ENCODE measurements around the gene CALR.
A peak's percentile ranks its signal among the peaks of the same experiment; 100 is the strongest.
"Not testable (repeated sequence)": the region's sequence is repeated elsewhere in the genome, so short reads cannot be mapped to it uniquely, and the experiment has no call there.

CALR gene

DNA sequence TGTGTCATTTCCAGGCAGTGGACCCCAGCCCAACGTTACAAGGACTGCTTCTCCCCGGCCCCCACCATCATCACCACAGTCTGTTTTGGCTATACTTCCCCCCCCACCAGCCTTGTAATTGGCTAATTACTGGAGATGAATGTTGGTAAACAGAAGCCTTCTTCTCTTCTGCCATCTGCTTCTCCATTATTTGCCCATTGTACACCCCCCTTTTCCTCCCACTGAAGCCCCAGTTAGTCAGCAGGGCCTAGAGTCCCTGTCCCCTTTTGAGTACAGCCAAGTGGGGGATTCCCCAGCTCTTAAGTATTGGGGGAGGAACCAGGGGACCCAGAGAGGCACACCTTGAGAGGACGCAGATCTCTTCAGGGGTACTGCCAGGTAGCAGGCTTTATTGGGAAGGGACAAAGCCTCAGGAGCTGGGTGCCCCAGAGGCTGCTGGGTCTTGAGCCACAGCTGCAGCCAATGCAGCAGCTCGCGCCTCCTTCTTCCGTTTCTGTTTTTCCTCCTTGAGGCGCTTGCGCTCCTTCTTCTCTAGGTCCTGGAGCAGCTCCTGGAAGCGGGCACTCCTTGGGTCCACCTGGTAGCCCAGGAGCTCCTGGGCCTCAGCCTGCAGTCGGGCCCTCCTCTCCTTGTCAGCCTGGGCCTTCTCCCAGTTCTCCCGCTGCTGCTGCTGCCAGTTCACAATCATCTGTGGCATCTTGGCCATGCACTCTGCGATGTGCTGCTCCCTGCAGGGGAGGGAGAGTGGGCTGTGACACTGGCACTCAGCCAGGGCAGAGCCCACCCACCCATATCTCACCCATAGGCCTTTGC is 15.6 kb downstream of the CALR start:
- no peak for DNase-seq

DNA sequence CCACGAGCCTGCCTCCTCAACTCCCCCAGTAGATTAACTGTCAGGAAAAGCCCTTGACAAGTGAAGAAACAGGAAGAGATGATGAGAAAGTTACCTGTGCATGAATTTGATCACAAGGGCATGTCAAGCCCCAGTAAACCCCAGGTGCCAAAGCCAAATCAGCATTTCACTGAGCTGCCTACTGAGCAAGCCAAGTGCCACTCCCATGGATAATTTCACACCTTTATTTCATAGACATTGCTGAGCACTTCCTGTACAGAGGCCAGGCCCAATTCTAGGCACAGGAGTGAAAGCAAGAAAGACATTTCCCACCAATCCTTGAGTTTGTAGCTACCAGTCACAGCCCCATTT is 16.2 kb downstream of the CALR start:
- no peak for DNase-seq

DNA sequence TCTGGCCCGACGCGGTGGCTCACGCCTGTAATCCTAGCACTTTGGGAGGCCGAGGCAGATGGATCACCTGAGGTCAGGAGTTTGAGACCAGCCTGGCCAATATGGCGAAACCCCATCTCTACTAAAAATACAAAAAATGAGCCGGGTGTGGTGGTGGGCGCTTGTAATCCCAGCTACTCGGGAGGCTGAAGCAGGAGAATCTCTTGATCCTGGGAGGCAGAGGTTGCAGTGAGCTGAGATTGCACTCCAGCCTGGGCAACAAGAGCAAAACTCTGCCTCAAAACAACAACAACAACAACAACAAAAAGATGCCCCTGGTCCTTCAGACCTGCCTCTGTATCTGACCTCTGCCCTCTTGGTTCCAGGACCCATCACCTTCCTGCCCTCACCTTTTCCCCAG is 17.2 kb downstream of the CALR start:
- DNase-seq = not testable (repeated sequence)

DNA sequence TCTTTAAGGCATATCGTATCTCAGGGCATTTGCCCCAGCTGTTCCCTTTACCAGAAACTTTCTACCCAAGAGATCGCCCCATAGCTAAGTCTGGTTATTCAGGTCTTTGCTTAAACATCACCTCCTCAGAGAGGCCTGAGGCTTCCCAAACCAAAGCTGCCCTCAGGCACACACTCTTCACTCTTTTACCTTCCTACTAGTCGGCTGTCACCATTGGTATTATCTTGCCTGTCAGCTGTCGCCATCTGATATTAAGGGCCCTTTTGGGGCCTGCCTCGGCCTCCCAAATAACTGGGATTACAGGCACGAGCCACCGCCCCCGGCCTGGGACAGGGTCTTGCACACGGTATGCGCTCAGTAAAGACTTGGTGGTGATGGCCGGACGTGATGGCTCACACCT is 17.6 kb downstream of the CALR start:
- no peak for DNase-seq

DNA sequence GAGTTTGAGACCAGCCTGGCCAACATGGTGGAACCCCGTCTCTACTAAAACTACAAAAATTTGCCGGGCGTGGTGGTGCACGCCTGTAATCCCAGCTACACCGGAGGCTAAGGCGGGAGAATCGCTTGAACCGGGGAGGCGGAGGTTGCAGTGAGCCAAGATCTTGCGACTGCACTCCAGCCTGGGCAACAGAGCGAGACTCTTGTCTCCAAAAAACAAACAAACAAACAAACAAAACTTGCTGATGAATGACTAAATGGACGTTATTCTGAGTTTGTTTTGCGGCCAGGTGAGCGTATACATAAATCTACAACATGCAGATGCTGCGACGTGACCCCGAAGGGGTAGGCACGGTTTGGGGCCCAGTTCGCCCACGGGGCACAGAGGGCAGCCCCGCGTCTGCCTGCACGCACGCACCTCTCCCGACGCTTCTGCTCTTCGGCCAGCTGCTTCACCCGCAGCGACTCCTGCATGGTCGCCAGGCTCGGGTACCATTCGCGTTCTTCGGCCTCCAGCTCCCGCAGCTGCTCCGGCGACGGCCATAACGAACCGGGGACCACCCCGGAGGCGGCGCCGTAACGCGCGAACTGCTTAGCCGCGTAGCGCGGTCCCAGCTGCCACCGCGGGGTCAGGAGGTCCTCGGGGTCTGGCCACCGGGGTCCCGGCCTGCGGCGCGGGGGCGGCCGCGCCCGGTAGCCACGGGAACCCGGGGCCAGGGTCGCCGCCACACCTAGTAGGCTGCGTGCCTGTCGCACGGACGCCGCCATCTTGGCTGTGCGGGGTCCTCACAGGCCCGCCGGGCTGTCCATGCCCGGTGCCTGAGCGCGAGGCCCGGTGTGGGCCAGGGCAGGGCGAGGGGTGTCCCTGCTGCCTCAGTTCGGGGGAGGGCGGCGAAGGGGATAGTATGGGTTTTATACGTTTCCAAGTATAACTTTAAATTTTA is 18.3 kb downstream of the CALR start, which contains the start of gene GADD45GIP1:
TSS of gene GADD45GIP1 (minus strand) at position 778 of the 943 bp plus-strand sequence. CDS start at position 767, 11 bp downstream.
- DNase-seq = peak; percentile 64

DNA sequence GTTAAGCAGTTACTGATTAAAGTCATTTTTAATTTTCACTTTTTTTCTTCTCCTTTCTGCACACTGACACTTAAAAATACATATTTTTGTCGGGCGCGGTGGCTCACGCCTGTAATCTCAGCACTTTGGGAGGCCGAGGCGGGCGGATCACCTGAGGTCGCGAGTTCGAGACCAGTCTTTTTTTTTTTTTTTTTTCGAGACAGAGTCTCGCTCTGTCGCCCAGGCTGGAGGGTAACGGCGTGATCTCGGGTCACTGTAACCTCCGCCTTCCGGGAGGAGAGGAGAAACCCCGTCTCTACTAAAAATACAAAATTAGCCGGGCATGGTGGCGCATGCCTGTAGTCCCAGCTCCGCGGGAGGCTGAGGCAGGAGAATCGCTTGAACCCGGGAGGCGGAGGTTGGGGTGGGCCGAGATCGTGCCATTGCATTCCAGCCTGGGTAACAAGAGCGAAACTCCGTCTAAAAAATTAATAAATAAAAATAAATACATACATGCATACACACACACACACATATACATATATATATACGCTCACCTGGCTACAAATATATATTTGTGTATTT is 19.1 kb downstream of the CALR start:
- DNase-seq = not testable (repeated sequence)

DNA sequence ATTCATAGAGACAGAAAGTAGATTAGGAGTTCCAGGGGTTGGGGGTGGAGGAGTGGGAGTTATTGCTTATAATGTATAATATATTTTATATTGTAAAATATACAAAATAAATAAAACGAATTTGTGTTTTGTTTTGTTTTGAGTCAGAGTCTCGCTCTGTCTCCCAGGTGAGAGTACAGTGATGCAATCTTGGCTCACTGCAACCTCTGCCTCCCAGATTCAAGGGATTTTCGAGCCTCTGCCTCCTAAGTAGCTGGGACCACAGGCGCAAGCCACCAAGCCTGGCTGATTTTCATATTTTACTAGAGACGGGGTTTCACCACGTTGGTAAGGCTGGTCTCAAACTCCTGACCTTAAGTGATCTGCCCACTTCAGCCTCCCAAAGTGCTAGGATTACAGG is 21.1 kb downstream of the CALR start:
- DNase-seq = no peak

DNA sequence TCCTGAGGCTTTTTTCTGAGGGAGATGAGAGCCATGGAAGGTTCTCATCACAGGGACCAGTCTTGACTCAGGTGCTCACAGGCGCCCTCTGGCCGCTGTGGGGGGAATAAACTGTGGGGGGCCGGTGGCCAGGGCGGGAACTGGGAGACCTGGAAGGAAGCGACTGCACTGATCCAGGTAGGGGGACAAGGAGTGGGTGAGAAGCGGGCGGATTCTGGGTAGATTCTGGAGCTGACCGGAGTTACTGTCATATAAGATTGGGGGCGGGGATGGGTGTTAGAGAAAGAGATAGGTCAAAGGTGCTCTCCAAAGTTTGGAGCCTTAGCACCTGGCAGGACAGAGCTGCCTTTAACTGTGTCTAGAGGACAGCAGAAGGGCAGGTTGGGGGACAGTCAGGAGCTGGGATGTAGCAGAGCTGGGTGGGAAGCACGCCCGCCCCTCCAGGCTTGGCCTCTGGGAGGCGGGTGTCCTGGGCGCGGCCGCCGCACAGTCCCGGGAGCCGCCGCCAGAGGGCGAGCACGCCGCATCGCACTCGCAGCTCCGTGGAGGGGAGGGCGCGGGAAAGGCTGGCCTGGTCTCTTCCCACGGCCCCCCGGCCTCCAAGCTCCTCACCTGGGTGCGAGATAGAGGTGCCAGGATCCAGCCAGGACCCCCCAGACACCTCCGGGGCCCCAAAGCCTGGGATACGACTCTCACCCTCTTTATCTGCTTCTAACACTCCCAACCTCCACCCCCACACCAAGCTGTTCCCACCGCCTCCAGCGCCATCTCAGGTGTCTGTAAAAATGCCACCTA is 26.8 kb downstream of the CALR start:
- DNase-seq = peak; percentile 43

DNA sequence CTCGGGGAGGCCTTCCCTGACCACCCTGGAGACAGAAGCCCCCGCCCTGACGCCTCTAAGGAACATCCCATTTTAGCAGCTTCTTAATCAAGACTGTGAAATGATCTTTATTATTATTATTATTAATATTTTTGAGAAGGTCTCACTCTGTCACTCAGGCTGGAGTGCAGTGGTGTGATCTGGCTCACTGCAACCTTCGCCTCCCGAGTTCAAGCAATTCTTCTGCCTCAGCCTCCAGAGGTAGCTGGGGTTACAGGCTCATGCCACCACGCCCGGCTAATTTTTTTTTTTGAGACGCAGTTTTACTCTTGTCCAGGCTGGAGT is 27.4 kb downstream of the CALR start:
- no peak for DNase-seq

DNA sequence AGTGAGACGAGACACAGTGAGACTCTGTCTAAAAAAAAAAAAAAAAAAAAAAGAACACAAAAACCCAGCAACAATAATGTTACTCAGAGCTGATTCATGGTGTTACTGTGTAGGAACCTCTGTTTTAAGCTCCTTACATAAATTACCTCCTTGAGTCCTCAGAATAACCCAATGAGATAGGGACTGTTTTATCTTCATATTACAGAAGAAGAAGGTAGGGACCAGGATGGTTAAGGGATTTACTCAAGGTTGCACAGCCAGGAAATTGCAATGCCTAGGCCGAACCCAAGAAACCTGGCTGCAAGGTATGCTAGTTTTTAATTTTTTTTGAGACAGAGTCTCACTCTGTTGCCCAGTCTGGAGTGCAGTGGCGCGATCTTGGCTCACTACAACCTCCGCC is 29.5 kb downstream of the CALR start:
- DNase-seq = no peak

DNA sequence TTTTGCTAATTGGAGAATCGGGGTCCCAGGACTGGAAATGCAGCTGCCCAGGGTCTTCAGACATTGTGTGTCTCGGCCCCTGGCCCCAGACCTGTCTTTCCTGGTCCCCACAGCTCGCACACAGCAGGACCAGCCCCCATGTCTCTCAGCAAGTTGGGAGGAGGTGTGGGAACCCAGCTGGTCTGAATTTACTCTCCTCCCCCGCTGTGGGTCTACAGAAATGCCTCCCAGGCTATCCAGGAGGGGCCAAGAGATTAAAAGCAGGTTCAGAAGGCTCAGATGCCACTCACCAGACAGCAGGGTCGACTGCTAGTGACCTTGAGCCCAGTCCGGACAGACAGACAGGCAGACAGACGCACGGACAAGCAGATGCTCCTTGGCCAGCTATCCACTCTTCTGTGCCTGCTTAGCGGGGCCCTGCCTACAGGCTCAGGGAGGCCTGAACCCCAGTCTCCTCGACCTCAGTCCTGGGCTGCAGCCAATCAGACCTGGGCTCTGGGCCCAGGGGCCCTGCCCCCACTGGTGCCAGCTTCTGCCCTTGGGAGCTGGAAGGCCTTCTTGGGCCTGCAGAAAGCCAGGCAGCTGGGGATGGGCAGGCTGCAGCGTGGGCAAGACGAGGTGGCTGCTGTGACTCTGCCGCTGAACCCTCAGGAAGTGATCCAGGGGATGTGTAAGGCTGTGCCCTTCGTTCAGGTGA is 31.0 kb downstream of the CALR start, which contains the start of gene DAND5:
TSS of gene DAND5 (plus strand) at position 285 of the 697 bp plus-strand sequence. CDS start at position 370, 85 bp downstream.
- DNase-seq = no peak

DNA sequence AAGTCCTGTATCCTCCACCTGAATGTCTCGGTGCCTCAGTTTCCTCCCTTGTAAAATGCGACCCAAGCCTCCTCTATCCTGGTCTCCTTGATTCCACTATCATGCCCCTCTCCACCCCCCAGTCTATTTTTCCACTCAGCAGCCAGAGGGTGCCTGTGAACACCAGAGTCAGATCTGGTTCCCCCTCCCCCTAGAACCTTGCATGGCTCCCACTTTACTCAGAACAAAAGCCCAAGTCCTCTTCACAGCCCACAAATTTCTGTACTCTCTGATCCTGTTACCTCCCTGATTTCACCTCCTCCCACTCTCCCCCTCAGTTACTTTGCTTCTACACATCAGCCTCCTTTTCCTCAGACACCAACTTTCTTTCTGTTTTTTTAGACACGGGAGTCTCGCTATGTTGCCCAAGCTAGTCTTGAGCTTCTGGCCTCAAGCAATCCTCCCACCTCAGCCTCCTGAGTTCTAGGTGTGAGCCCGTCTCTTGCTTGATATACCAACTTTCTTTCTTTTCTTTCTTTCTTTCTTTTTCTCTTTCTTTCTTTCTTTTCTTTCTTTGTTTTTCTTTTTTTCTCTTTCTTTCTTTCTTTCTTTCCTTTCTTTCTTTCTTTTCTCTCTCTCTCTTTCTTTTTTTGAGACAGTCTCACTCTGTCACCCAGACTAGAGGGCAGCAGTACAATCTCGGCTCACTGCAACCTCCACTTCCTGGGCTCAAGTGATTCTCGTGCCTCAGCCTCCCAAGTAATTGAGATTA is 31.8 kb downstream of the CALR start:
- no peak for DNase-seq

DNA sequence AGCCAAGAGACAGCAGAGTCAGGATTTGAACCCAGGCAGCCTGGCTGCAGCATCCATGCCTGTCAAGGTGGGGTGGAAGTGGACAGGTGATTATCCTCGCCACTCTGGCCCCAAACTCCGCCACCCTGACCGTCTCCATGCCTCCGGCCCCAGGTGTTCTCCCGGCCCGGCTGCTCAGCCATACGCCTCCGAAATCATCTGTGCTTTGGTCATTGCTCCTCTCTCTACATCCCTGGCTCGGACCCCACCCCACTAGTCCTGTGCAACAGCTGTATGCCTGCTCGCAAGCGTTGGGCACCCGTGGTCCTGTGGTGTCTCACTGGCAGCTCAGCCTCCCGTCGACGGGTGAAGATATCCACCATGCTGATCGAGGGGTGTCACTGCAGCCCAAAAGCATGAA is 34.8 kb downstream of the CALR start:
- no peak for DNase-seq

DNA sequence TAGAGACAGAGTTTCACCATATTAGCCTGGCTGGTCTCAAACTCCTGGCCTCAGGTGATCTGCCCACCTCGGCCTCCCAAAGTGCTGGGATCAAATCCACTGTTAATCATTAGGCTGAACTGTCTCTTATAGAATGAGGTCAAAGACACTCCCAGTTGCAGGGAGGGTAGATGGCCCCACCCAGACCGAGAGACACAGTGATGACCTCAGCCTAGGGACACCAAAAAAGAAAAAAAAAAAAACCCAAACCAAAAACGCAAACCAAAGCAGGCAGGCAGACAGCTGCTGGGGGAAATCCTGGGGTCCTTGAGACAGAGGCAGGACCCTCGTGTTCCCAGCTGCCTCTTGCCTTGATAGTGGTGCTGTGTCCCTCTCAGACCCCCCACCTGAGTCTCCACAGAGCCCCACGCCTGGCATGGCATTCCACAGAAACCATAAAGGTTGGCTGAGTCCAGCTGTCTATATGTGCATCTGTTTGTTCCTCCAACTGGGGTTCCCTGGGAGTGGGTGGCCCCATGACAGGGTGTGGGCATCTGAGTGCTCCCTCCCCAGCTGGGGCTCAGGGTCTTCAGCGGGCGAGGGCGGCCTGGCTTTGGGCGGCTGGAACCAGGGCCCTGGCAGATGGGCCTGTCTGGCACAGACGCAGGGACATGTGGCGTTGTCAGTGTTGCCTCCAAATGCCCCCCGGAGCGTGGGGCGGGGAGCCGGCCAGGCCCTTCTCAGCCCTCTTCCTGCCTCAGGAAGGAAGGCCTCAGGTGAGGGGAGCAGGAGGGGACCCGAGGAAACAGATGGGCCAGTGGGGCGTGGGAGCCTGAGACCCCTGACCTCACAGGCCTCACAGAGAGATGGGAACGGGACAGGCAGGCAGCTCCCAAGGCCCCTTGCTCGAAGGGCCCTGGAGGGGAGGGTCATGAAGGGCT is 36.2 kb downstream of the CALR start:
- DNase-seq = no peak

DNA sequence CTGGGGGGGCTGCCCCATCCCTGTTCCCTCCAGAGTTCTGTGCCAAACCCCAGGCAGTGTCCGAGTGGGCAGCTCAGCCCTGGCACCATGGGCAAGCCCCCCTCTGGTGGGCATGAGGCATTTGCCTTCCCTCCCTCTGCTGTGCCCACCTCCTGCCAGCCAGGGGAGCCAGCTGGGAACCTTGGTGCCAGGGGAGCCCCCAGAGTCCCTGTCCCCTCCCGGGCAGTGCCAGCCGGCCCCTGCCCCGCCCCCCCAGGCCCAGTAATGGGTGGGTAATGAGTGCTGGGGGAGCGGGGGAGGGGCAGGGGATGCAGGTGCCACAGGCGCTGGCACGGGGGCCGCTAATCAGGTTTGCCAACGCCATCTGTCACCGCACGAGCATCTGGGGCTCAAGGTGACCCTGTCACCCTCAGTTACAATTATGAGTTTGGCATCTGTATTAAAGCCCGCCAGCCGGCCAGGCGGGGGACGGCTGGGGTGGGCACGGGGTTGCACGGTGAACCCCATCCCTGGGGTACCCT is 36.9 kb downstream of the CALR start:
- DNase-seq = no peak

DNA sequence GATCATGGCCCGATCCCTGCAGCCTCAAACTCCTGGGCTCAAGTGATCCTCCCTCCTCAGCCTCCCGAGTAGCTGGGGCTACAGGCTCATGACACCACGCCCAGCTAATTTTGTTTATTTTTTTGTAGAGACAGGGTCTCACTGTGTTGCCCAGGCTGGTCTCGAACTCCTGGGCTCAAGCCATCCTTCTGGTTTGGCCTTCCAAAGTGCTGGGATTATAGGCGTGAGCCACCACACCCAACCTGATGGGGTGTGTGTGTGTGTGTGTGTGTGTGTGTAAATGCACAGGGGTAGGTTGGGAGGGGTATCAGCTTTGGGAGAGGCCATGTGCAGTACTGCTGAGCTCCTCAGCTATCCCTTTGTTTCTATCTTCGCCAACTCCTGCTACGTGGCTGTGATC is 37.7 kb downstream of the CALR start:
- not testable (repeated sequence) for DNase-seq

DNA sequence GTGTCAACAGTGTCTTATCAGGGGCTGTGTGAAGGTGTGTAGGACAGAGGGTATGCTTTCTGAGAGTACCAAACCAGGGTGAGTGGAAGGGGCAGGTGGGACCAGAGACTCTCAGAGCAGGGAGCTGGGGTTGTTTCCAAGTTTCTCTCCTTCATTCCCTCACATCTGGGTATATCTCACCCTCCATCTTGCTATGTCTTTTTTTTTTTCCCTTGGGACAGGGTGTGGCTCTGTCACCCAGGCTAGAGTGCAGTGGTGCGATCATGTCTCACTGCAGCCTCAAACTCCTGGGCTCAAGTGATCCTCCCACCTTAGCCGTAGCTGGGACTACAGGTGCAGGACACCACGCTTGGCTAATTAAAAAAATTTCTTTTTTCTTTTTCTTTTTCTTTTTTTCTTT is 41.6 kb downstream of the CALR start:
- no peak for DNase-seq

DNA sequence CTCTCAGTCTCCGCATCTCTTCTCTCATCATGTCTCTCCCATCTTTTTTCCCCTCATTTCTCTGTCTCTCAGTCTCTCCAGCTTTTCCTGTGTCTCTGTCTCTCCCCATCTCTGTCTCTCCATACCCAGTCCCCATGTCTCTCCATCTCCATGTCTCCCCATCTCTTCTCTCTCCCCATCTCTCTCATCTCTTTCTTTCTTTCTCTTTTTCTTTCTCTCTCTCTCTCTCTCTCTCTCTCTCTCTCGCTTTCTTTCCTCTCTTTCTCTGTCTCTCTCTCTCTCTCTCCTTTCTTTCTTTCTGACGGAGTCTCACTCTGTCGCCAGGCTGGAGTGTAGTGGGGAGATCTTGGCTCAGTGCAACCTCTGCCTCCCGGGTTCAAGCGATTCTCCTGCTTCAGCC is 44.2 kb downstream of the CALR start:
- no peak for DNase-seq

DNA sequence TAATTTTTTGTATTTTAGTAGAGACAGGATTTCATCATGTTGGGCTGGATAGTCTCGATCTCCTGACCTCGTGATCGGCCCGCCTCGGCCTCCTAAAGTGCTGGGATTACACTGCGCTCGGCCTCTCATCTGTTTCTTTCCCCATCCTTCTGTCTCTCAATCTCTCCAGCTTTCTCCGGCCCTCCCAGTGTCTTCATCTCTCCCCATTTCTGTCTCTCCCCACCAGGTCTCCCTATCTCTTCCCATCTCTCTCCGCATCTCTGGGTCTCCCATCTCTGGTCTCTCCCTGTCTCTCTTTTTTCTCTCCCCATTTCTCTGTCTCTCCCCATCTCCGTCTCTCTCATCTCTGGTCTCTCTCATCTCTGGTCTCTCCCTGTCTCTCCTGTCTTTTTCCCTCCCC is 44.7 kb downstream of the CALR start:
- DNase-seq = no peak

DNA sequence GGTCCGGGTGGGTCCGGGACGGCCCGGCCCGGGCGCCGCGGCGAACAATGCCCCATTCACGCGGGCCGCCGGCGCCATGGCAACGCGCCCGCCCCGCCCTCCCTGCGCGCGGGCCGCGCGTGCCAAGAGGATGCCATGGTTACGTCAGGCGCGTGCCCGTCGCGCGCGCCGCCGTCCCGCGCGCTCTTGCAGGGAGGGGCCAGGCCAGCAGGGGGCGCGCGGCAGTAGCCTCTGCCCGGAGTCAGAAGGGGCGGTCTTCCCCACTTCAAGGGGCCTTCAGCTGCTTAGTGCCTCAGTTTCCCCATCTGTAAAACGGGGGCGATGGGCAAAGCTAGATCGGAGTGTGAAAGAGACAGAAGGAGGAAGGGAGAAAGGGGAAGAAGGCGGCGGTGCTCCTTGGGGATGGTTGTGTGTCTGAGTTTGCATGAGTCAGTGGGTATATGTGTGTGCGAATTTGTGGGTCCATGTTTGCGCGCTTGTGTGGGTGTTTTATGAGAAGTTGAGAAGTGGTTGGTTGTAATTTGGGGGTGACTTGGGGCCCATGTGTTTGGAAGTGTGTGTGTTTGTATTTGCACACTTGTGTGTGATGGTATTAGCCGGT is 45.2 kb downstream of the CALR start:
- DNase-seq = peak; percentile 56
